Measurements from ENCODE around the gene ZBTB20. TPM values are rescaled to one million over a fixed set of nuclear protein-coding genes. Genes with fewer than 3 reads are reported as not detected.

ZBTB20 gene
- total and polyA plus RNA-seq, 10 donors = 0.32 to 89.7 (median 71.8) TPM

- Histone ChIP-seq H3K4me3 (no peak overlapping the region), H3K36me3 (no peaks in the 10 kb centered on the region), H3K4me1 (peaks cover 0 to 7% (median 3%) of the 10 kb centered on the region in 6 donors), H3K27ac (no peak overlapping the region), H3K9me3 (no peaks in the 10 kb centered on the region), H3K27me3 (replicated peaks in 1 of 7) (no peaks in the 10 kb centered on the region)
- intact Hi-C loops (cut with DNase I; ENCODE audit: low total_unique reads) = no loop called here
- TF ChIP-seq POLR2A (IDR thresholded peaks at IDR 0.05) = no peak
- no peak for TF ChIP-seq POLR2AphosphoS5 (IDR thresholded peaks at IDR 0.05)
- no peak for TF ChIP-seq CTCF (IDR thresholded peaks at IDR 0.05 in 8 of 11, conservative IDR thresholded peaks at IDR 0.05 in 3 of 11)
- no peak for DNase-seq
These were observed 670.6 kb downstream of the ZBTB20 start for GRCh38 chr3:114476511-114476910.

GRCh38 chr3:114471478-114471877 is 675.6 kb downstream of the ZBTB20 start:
- no peak for DNase-seq
- H3K36me3 ChIP-seq = no peaks in the 10 kb centered on the region
- no peaks in the 10 kb centered on the region for H3K9me3 ChIP-seq
- WGBS, 5 donors = 91 to 98% (median 94%) methylated on average over 2 of the region's 2 CpGs
- no peaks in the 10 kb centered on the region for H3K4me1 ChIP-seq
- H3K27ac ChIP-seq = no peak overlapping the region
- no peak overlapping the region for H3K4me3 ChIP-seq
- H3K27me3 ChIP-seq (replicated peaks in 1 of 7) = no peaks in the 10 kb centered on the region
- intact Hi-C loops (cut with DNase I; ENCODE audit: low total_unique reads) = no loop called here
- TF ChIP-seq POLR2AphosphoS5 (IDR thresholded peaks at IDR 0.05) (no peak), POLR2A (IDR thresholded peaks at IDR 0.05) (no peak), CTCF (IDR thresholded peaks at IDR 0.05 in 8 of 11, conservative IDR thresholded peaks at IDR 0.05 in 3 of 11) (no peak)

DNA sequence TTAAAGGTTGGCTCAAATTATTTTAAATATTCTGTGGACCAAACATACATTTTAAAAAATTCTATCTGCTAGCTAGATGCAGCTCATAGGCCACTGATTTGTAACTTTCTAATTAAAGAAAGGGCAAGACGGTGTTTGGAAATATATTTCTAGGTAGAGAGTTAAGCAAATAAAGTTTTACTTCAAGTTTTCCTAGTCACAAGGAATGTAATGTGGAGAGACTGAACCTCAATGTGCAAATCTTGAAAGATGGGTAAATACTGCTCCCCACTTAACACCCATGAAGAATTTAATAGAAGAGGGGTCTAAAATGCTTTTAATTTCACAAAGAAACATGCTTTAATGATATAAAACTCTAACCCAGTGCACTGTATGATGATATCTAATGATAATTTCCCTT is 678.0 kb downstream of the ZBTB20 start:
- TF ChIP-seq POLR2A (IDR thresholded peaks at IDR 0.05) (no peak), CTCF (IDR thresholded peaks at IDR 0.05 in 8 of 11, conservative IDR thresholded peaks at IDR 0.05 in 3 of 11) (no peak), POLR2AphosphoS5 (IDR thresholded peaks at IDR 0.05) (no peak)
- intact Hi-C loops (cut with DNase I; ENCODE audit: low total_unique reads) = no loop called here
- 91 to 96% (median 96%) methylated on average over 1 of the region's 1 CpG for WGBS, 5 donors
- DNase-seq = no peak
- no peaks in the 10 kb centered on the region for H3K27me3 ChIP-seq (replicated peaks in 1 of 7)
- H3K4me1 ChIP-seq = no peaks in the 10 kb centered on the region
- no peaks in the 10 kb centered on the region for H3K9me3 ChIP-seq
- H3K27ac ChIP-seq = no peak overlapping the region
- H3K36me3 ChIP-seq = no peaks in the 10 kb centered on the region
- no peak overlapping the region for H3K4me3 ChIP-seq

- Histone ChIP-seq H3K4me1 (no peaks in the 10 kb centered on the region), H3K27me3 (replicated peaks in 1 of 7) (no peaks in the 10 kb centered on the region), H3K36me3 (no peaks in the 10 kb centered on the region), H3K4me3 (no peak overlapping the region), H3K27ac (no peak overlapping the region), H3K9me3 (no peaks in the 10 kb centered on the region)
- DNase-seq = no peak
- intact Hi-C loops (cut with DNase I; ENCODE audit: low total_unique reads) = no loop called here
- TF ChIP-seq CTCF (IDR thresholded peaks at IDR 0.05 in 8 of 11, conservative IDR thresholded peaks at IDR 0.05 in 3 of 11) (no peak), POLR2AphosphoS5 (IDR thresholded peaks at IDR 0.05) (no peak), POLR2A (IDR thresholded peaks at IDR 0.05) (no peak)
- 97 to 98% (median 97%) methylated on average over 4 of the region's 4 CpGs for WGBS, 5 donors
These were observed 680.3 kb downstream of the ZBTB20 start for GRCh38 chr3:114466816-114467215.

Measured in spleen (tissue), 11 donors.